ENCODE results near the gene DOCK7. TPM values are rescaled to one million over a fixed set of nuclear protein-coding genes. Genes with fewer than 3 reads are reported as not detected.
"Not testable (repeated sequence)": the region's sequence is repeated elsewhere in the genome, so short reads cannot be mapped to it uniquely, and the experiment has no call there.

The DOCK7 gene
- total RNA-seq, 1 donor = 110 TPM

- H3K4me3 ChIP-seq (ENCODE audit: low read depth, low read length) = no peak overlapping the region
- DNase-seq (ENCODE audit: low read depth) = no peak
- TF ChIP-seq, protein P1, sequence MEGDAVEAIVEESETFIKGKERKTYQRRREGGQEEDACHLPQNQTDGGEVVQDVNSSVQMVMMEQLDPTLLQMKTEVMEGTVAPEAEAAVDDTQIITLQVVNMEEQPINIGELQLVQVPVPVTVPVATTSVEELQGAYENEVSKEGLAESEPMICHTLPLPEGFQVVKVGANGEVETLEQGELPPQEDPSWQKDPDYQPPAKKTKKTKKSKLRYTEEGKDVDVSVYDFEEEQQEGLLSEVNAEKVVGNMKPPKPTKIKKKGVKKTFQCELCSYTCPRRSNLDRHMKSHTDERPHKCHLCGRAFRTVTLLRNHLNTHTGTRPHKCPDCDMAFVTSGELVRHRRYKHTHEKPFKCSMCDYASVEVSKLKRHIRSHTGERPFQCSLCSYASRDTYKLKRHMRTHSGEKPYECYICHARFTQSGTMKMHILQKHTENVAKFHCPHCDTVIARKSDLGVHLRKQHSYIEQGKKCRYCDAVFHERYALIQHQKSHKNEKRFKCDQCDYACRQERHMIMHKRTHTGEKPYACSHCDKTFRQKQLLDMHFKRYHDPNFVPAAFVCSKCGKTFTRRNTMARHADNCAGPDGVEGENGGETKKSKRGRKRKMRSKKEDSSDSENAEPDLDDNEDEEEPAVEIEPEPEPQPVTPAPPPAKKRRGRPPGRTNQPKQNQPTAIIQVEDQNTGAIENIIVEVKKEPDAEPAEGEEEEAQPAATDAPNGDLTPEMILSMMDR (IDR thresholded peaks at IDR 0.05; ENCODE audit: insufficient read depth, low read length) = no peak
Measured at GRCh38 chr1:62717483-62717882, 29.3 kb upstream of the DOCK7 start.

DNA sequence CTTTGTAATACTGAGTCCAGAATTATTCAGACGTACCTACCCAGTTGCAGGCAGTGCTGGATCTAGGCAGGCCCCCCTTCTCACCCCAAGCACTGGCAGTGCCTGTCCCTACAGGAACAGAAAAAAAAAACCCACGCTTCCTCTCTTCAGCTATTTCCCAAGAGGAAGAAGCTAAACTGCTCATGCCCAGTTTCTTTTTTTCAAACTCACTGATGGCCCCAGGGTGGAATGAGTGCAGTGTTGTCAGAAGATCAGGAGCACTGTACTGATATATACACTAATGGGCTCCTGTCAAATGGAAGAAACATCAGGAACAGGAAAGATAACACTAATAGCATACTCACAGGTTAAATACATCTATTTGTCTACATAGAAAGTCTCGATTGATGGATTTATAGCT lies 28.2 kb upstream of the DOCK7 start:
- no peak for DNase-seq (ENCODE audit: low read depth)
- no peak overlapping the region for H3K4me3 ChIP-seq (ENCODE audit: low read depth, low read length)
- TF ChIP-seq, protein P1 (IDR thresholded peaks at IDR 0.05; ENCODE audit: insufficient read depth, low read length) = no peak

GRCh38 chr1:62712336-62713243 lies 24.4 kb upstream of the DOCK7 start:
- no peak overlapping the region for H3K4me3 ChIP-seq (ENCODE audit: low read depth, low read length)
- TF ChIP-seq, protein P1 (IDR thresholded peaks at IDR 0.05; ENCODE audit: insufficient read depth, low read length) = no peak
- DNase-seq (ENCODE audit: low read depth) = no peak

GRCh38 chr1:62707744-62708120 lies 19.5 kb upstream of the DOCK7 start:
- DNase-seq (ENCODE audit: low read depth) = no peak
- TF ChIP-seq, protein P1 (IDR thresholded peaks at IDR 0.05; ENCODE audit: insufficient read depth, low read length) = no peak
- H3K4me3 ChIP-seq (ENCODE audit: low read depth, low read length) = no peak overlapping the region

DNA sequence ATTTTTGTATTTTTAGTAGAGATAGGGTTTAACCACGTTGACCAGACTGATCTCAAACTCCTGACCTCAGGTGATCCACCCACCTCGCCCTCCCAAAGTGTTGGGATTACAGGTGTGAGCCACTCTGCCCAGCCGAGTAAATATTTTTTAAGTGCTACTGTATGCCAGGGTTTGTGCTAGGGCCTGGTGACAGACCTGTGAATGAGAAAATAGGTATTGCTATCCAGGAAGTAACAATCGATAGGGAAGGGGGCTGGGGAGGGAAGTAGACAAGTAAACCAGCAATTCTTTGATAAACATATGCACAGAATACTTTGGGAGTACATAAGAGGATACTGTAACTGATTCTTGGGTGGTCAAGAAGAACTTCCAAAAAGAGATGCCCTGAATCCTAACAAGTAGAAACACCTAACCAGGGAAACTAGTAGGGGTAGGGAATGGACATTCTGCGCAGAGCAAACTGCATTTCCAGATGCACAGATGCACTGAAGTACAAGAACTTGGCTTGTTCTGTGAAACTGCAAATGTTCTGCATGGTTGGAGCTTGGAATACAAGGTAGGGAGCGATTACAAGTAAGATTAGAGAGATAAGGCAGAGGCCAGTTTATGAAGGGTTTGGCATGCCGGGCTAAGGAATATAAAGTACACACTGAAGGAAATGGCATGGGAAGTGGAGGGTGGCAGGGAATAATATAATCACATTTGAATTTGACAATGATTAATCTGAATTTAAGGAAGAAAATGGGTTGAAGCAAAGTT lies 19.0 kb upstream of the DOCK7 start:
- H3K4me3 ChIP-seq (ENCODE audit: low read depth, low read length) = no peak overlapping the region
- DNase-seq (ENCODE audit: low read depth) = no peak
- TF ChIP-seq, protein P1 (IDR thresholded peaks at IDR 0.05; ENCODE audit: insufficient read depth, low read length) = no peak

DNA sequence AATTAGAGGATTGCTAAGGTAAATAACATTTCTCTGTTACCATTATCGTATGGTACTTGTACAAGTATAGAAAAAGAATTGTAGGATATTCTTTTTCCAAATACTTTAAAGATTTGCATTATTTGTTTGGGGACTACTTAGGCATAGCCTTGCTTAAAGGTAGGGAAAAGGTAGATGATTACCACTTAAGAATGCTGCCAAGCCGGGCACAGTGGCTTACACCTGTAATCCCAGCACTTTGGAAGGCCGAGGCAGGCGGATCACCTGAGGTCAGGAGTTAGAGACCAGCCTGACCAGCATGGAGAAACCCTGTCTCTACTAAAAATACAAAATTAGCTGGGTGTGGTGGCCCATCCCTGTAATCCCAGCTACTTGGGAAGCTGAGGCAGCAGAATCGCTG lies 10.0 kb upstream of the DOCK7 start:
- H3K4me3 ChIP-seq (ENCODE audit: low read depth, low read length); DNase-seq (ENCODE audit: low read depth): not testable (repeated sequence)

- DNase-seq (ENCODE audit: low read depth); H3K4me3 ChIP-seq (ENCODE audit: low read depth, low read length): not testable (repeated sequence)
Measured at GRCh38 chr1:62694479-62694878, 6.3 kb upstream of the DOCK7 start.
